Amniotic stem cell (primary cell): ENCODE measurements around the gene PTRH2.

Experiments
- DNase-seq: peaks from one replicate; lab custom pipeline; 2025; lab: John Stamatoyannopoulos, UW

The PTRH2 gene

DNA sequence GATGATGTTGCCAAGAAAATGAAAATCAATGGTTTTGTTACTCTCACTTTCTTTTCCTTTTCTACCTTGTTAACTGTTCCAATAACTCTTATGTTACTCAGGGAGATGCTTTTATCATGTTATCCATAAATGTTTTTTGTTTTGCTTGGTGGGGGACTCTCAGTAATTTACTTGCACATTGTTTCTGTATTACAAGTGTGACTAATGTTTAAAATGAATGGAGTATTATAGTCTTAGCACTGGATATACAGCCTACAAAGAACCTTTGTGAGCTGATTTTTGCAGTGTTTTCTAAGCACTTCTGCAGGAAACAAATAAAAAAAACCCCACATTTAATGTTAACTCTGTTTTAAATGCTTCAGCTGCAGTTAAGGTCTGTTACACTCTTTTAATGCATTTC is 12.3 kb upstream of the PTRH2 start:
- no peak for DNase-seq

DNA sequence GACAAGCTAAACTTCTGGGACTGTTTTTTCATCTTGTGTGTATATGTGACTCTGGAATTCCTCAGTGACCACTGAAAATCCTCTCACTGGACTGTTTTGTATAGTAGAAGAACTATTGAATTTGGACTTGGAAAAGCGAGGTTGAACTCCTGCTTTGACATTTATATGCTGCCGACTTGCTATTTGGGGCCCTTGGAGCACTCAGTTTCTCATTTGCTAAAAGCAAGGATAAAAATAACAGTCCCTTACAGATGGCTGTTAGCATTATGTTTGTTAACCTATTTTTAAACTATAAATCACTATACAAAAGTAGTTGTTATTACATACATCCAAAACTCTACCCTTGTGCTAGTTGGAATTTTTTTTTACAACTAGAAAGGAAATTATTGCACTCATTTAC is 9.2 kb upstream of the PTRH2 start:
- no peak for DNase-seq

DNA sequence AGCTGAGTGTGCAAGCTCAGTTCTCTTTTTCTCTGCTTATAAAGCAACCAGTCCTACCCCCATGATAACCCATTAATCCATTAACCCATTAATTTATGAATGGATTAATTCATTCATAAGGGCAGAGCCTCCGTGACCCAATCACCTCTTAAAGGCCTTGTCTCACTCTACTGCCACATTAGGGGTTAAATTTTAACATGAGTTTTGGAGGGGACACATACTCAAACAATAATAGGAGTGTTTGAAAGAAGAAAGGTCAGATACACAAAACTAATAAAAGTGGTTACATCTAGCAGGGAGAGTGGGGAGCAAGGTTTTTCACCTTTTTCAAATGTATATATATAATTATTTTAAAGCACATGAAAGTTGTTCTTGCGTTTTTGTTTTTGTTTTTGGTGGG is 7.0 kb upstream of the PTRH2 start:
- no peak for DNase-seq

DNA sequence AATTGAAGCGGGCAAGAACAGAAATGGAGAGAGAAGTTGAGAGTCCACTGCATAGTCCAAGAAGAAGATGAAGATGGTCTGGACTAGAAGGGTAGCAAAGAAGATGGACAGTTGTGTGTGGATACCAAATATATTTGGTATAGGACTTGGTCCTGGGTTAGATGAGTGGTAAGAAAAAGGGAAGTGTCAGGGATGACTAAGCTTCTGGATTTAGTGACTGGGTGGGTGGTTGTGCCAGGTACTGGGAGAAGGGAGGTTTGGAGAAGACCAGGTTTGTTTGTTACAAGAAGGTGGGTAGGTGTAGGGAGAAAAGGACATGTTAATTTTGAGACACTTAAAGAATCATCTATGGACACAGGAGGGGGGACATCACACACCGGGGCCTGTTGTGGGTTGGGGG is 5.6 kb upstream of the PTRH2 start:
- DNase-seq, result no peak

DNA sequence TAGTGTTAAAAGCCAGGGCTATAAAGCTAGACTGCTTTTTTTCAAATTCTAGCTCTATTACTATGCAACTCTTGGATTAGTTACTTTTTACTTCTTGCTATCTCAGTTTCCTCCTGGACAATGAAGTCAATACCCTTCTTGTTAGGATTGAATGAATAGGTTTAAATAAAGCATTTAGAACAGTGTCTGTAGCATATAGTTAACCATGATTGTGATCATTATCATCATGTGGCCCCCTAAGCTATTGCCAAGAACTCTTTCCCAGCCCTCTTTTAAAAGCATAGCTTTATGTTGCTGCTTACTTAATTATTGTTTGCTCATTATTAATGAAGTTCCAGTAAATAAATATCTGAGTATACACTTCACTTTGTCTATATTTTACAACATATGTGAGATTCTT is 4.7 kb upstream of the PTRH2 start:
- no peak for DNase-seq

DNA sequence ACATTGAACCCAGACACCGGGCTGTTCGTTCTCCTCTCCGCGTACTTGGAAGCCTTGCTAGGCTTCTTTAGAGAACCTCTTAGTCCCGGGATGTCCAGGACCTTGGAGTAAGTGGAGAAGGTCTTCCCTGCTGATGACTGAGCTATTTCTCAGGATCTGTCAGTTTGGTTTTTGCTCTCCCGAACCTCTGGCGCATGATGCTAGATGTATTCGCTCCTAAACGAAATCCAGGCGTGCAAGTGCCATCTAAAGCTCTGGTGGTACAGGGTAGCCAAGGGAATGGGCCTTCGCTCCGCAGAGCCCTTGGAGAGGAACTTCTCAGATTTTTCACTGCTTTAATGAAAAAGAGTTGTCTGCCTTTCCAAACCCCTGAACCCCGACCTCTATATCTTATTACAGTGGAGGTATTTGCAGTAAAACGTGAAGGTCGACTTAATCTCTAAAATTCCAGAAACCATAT is 771 bp upstream of the PTRH2 start:
- no peak for DNase-seq

DNA sequence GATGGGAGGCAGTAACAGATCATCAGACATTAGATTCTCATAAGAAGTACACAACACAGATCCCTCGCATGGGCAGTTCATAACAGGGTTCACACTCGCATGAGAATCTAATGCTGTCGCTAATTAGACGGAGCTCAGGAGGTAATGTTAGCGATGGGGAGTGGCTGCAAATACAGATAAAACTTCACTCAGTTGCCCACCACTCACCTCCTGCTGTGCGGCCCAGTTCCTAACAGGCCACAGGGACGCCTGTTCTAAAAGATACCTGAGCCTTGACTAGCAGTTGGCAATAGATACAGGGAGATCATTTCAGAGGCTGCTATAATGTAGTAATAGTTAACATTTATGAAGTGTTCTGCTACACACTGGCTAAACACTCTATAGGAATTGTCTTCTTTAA is 4.9 kb downstream of the PTRH2 start:
- DNase-seq, result no peak

DNA sequence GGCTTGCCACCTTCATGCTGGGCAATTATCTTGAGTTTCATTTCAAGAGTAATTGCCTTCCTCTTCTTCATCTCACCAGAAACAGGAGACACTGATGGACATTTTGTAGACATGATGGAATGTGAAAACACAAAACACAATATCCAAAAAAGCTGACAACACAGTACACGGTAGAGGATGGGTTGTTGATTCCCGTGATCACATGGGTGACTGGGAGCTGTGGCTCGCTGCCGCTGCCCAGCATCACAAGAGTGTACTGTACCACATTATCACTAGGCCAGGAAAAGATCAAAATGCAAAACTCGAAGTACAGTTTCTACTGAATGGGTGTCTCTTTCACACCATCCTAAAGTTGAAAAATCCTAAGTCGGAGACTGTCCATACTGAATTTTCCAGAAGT is 7.4 kb downstream of the PTRH2 start:
- no peak for DNase-seq

DNA sequence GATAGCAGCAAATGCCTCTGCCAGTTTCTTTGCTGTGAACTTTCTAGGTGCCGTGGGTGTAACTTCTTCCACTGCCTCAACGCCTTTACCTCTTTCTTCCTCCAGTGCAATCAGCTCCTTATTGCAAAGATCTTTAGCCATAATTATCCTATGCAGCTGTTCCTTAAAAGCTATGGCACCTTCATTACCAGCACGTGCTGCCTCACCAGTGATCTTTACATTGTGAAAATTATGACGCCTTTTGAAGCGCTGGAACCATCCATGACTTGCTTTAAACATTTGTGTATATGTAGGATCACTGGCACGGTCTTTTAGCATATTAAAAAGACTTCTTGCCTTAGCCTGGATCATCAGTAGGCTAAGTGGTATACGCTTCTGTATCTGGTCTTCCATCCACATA is 8.0 kb downstream of the PTRH2 start:
- no peak for DNase-seq

DNA sequence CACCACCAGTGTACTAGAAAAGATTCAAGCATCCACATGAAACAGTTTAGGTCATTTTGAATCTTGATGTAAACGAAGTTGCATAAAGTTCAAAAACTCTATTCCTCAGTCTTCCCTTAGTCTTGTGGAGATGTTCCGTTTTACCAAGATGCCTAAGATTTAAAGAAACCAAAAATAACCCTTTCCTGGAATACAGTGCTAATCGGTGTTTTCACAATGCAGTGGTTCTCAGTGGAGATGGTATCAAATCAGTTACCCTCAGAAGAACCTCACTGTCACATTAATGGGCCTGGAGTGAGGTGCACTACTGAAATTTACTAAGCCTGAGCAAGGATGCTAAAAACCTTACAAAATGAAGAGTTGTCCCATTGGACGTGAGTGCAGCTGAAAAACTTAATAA is 9.1 kb downstream of the PTRH2 start:
- no peak for DNase-seq

DNA sequence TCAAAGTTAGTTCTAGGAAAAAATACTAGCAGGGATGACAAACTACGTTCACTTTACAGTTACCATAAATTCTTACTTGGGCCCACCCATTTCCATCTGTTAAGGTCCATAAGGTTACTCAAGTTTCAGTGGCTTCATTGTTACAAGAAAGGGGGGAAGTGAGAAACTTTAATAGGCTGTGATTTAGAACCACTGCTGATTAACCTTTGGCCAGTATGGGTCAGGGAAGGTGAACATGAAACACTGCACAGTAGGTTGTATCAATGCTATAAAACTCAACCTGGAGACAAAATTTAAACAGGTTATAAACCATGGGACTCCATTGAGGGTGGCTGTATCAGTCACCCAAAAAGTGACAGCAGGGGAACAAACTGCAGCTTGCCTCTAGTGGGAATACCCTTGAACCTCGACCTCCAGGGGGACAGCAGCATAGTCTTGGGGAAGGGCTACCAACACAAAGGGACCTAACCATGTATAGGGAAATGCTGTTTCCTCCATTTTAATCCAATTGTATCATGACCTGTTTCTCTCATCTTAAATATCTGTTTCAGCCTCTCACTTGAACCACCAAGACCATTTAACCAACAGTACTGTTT is 10.4 kb downstream of the PTRH2 start:
- DNase-seq, result no peak

DNA sequence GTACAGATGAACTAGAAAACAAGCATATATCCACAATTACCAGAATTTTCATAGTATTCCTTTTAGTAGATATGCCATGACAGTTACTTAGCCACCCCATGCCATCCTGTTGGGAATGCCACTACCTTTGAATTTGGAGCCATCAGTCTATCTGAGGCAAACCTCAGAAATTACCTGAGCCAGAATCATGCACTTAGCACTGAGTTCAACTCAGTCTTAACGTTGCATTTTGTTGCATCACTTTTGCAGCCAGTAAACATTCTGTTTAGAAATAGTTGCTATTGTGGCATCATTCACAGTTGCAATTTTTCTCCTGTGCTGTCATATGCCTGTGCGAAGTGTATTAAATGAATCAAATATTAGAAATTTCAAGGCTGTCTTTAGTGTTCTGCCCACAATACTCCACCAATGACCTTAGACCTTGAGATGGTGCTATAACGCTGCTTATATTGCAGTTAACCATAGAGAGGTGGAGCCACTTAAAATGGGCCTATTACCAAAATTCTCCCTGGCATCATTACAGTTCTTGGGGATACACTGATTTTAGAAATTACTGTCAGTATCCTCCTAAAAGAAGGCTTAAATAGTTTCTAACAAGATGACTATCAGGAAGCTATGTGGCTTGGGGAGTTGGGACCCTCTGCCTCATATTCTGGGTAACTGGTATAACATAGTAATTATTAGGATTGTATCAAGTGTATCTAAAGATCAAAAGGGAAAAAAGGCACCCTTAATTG is 11.1 kb downstream of the PTRH2 start:
- no peak for DNase-seq

DNA sequence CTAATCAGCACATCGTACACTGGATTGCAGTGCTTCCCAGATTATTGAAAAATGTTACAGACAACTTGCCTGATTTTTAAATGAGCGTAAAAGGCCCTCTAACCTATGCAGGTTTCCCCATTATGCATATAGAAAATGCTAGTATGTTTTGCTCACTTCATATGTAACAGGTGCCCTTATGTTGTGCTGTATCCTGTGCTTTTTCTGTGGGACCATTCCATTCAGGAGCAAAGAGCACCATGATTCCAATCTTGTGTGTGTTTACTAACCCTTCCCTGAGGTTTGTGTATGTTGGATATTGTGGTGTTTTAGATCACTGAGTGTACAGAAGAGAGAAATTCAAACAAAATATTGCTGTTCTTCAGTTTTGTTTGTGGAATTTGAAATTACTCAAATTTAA is 12.9 kb downstream of the PTRH2 start:
- no peak for DNase-seq

DNA sequence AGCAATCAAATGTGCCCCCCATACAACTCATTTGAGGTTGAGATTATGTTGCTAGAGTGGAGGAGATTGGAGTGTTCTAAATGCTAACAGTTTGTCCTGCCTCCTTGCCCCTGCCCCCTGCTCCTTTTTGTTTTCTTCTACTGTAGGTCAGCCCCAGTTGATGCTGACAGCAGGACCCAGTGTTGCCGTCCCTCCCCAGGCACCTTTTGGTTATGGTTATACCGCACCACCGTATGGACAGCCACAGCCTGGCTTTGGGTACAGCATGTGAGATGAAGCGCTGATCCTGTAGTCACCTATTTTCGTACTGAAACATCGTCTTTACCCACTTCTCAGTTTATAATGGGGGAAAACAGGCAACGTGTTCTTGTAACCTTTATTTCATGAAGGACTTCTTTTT is 13.6 kb downstream of the PTRH2 start:
- no peak for DNase-seq

DNA sequence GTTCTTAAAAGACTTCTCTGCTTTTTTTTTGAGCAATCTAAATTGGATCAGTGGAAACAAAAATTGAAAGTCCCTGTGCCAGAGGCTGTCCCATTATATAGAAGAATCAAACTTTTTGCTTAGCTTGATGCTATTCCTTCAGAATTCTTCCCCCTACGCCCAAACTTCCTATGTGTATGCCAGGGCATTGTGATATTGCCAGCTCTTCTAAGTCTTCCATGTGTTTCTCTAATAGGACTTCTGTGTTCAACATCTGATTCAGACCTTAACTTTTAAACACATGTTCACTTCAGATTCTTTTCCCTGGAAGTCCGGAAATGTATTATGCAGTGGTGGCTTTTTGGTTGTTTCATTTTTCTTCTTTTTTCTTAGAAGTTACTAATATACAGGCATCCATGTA is 18.7 kb downstream of the PTRH2 start:
- no peak for DNase-seq

DNA sequence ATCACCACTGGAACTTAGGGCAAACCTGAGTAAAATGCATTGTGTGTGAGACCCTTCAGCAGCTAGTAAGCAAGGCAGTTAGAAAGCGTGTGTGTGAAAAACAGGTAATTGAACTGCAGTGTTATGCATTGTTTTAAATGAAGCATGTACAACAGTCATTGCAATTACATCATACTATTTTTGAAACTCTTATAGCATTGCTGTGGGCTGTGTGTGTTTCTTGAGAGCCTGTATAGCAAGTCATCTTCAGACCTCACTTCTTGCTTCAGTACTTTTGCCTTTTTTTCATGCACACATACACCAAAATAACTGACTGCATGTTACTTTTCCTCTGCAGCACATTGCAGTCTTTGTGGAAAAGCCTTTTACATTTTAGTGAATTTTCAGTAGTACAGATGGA is 19.2 kb downstream of the PTRH2 start:
- no peak for DNase-seq

DNA sequence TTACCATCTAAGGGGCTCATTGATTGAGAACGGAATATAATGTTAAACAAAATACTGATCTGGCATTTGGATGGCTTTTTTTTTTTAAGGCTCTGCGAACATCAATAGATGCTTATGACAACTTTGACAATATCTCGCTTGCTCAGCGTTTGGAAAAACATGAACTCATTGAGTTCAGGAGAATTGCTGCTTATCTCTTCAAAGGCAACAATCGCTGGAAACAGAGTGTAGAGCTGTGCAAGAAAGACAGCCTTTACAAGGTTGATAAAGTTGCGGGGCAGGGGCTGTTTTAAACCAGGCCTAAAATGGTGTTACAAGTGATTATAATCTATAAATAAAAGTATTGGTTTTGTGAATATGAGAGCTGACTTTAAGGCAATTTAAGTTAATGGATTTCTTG is 22.3 kb downstream of the PTRH2 start:
- DNase-seq, result no peak

DNA sequence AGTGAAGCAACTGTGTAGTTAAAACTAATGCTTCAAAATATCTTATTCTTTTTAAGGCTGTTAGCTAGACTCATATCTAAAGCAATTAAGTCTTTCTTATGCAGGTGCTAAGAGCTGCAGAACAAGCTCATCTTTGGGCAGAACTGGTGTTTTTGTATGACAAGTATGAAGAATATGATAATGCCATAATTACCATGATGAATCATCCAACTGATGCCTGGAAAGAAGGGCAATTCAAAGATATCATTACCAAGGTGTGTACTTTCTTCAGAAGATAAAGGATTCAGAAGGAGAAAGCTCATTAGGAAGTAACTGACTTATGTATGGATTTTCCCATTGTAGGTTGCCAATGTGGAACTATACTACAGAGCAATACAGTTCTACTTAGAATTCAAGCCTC is 23.9 kb downstream of the PTRH2 start:
- no peak for DNase-seq

DNA sequence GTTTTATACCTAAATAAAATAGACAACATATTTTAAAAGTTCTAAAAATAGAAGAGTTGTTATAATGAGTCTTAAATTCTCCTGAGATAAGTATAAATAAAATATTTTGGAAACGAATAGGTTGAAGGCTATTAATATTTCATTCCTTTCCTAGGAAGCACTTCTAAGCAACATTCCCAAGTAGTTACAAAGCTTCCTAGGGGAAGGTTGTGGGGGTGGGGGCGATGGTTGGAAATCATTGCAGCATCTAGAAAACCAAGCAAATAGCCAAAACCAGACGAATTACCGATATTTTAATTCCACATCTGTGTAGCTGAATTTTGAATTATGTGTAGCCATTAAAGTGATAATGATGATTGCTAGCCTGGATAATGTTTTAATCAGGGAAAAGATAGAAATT is 26.9 kb downstream of the PTRH2 start:
- DNase-seq, result no peak

DNA sequence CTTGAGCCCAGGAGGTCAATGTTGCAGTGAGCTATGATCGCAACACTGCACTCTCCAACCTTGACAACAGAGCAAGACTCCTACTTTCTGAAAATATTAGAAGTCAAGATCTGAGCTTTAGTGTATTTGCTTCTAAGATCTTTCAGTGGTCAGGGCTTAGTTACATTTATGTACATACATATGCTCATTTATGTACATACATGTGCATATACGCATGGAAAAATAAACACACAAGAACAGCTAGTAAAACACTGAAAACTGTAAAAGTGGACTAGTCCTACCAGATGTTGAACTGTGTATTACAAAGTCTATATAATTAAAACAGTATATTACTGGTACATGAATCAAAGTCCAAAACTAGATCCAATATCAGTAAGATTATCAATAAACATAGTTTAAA is 28.3 kb downstream of the PTRH2 start:
- DNase-seq, result no peak

DNA sequence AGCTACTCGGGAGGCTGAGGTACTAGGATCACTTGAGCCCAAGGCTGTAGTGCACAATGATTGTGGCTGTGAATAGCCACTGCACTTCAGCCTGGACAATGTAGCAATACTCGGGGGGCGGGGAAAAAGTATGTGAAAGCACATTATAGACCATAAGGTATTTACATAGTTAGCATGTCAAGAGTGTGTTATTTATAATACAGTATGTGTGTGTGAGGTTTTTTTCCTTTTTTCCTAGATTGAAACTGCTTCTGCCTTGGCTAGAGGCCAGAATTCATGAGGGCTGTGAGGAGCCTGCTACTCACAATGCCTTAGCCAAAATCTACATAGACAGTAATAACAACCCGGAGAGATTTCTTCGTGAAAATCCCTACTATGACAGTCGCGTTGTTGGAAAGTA is 30.5 kb downstream of the PTRH2 start:
- DNase-seq, result no peak

DNA sequence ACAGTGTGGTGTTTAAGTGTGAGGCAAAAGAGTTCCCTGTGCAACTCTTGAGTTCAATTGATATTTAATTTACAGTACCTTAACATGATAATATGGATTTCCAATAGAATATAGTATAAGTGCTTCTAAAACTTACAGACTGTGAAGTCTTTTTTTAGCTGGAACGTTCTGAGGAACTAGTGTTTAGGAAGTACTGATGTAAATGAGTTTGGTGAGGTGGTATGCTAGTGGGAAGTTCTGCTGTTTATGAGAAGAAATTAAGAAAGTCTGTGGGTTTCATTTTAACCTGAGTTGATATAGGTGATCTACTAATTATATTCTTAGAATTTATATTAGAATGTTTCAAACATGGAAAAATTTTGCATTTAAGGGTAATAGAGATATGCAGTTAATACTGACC is 32.0 kb downstream of the PTRH2 start:
- DNase-seq, result no peak

DNA sequence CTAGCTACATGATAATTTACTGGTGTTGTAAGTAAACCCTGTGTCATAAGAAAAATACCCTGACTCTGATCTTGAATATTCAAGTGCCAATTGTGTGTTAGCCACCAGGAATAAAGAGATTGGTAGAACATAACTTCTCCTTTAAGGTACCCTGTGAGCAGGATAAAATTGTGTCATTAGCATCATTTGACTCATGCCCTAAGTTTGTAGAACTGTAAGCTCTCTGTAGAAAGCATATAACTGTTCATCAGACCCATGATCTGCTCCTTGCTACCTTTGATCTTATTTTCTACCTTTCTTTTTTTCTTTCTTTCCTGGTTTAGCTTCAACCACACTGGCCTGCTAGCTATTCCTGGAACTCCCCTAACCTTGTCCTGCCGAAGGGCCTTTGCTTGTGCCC is 35.8 kb downstream of the PTRH2 start:
- no peak for DNase-seq

DNA sequence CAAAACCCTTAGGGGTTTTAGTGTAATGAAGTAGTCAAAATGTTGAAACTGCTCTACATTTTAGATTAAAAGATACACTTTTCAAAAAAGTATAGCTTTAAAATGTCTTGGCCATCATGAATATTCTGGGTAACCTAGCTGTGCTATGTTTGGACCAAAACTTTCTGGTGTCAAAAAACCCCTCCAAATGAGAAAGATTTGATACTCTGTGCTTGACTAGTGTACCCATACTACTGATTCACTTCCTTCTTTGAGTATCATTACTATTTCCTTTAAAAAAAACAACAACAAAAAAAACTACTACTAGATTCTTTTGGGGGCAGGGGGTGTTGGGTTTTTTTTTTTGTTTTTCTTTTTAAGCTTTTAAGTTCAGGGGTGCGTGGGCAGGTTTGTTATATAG is 37.3 kb downstream of the PTRH2 start:
- no peak for DNase-seq
